Smooth muscle cell (in vitro differentiated cells): ENCODE measurements around the gene PRKG1. TPM values are rescaled to one million over a fixed set of nuclear protein-coding genes. Genes with fewer than 3 reads are reported as not detected.
A peak's percentile ranks its signal among the peaks of the same experiment; 100 is the strongest.

Source experiments
- DNase-seq: peaks from one replicate; lab custom pipeline; 2025; ENCODE audit not compliant: unreplicated experiment; lab: John Stamatoyannopoulos, UW
- H2AFZ ChIP-seq: fragments of 200-600 bp; sonication (generic); 2 replicates; pipeline ENCODE4 v1.6.0; 2016; ENCODE audit warnings: antibody characterized with exemption, low read depth, mild to moderate bottlenecking
- H3F3A ChIP-seq: fragments of 200-600 bp; sonication (generic); 2 replicates; pipeline ENCODE4 v1.6.0; 2017; ENCODE audit warnings: antibody characterized with exemption, low read depth
- H3K27ac ChIP-seq: fragments of 200-600 bp; sonication (generic); 2 replicates; pipeline ENCODE4 v1.5.1; 2016; ENCODE audit warnings: low read depth, mild to moderate bottlenecking
- H3K27me3 ChIP-seq: fragments of 200-600 bp; sonication (generic); 2 replicates; pipeline ENCODE4 v1.6.1; 2016; ENCODE audit warnings: low read depth, mild to moderate bottlenecking
- H3K36me3 ChIP-seq: fragments of 200-600 bp; sonication (generic); 2 replicates; pipeline ENCODE4 v1.5.1; 2016; ENCODE audit warnings: low read depth
- H3K4me1 ChIP-seq: fragments of 200-600 bp; sonication (generic); 2 replicates; pipeline ENCODE4 v1.5.1; 2016; ENCODE audit warnings: low read depth
- H3K4me2 ChIP-seq: fragments of 200-600 bp; sonication (generic); 2 replicates; pipeline ENCODE4 v1.6.0; 2016; ENCODE audit warnings: mild to moderate bottlenecking
- H3K4me3 ChIP-seq: fragments of 200-600 bp; sonication (generic); 2 replicates; pipeline ENCODE4 v1.5.1; 2016; ENCODE audit warnings: mild to moderate bottlenecking
- H3K79me2 ChIP-seq: fragments of 200-600 bp; sonication (generic); 2 replicates; pipeline ENCODE4 v1.6.0; 2016; ENCODE audit warnings: low read depth, mild to moderate bottlenecking
- H3K9ac ChIP-seq: fragments of 200-600 bp; sonication (generic); 2 replicates; pipeline ENCODE4 v1.6.0; 2016; ENCODE audit warnings: low read depth
- H3K9me3 ChIP-seq: fragments of 200-600 bp; sonication (generic); replicated peaks from 2 replicates; pipeline ENCODE4 v1.5.1; 2016; ENCODE audit warnings: low read depth
- H4K20me1 ChIP-seq: fragments of 200-600 bp; sonication (generic); 2 replicates; pipeline ENCODE4 v1.6.0; 2016; ENCODE audit warnings: low read depth
- CTCF ChIP-seq: fragments of 200-600 bp; sonication (generic); IDR thresholded peaks from 2 replicates; pipeline ENCODE4 v1.5.1; 2017; ENCODE audit warnings: borderline replicate concordance, mild to moderate bottlenecking, antibody characterized with exemption; ENCODE audit not compliant: insufficient read depth, poor library complexity, severe bottlenecking
- WGBS: methylation state at CpG from one replicate; pipeline ENCODE4 v1.1.7; 2016; ENCODE audit warnings: low lambda C conversion rate; 5-methylcytosine and 5-hydroxymethylcytosine counted together
- polyA plus RNA-seq: library from polyadenylated mRNA; unstranded; fragments of >200 nt; fragmentation: Nextera tagmentation; extraction: Ambion mirVana; gene quantifications from 2 replicates; pipeline ENCODE4 v1.2.1, GENCODE V29; 2016
- total RNA-seq: library from RNA; depleted of rRNA; stranded (reverse); fragments of >200 nt; gene quantifications from 2 replicates; pipeline ENCODE4 v1.2.3, GENCODE V29; 2014

Gene PRKG1
- total and polyA plus RNA-seq, 2 experiments from 2014 or later, result 7.2 to 13.4 TPM

GRCh38 chr10:51700228-51700817, 626.0 kb downstream of the PRKG1 start:
- no peak for TF ChIP-seq CTCF
- Histone ChIP-seq H3K4me1 (peaks cover 43% of the 10 kb centered on the region), H3K9me3 (no peaks in the 10 kb centered on the region), H2AFZ (peak overlapping the region; percentile 94), H4K20me1 (peaks cover 17% of the 10 kb centered on the region), H3K4me2 (peak overlapping the region; percentile 84), H3K9ac (peak overlapping the region; percentile 99), H3K79me2 (peaks cover 28% of the 10 kb centered on the region), H3K27ac (peak overlapping the region; percentile 98), H3K4me3 (peak overlapping the region; percentile 88), H3K27me3 (no peaks in the 10 kb centered on the region), H3K36me3 (no peaks in the 10 kb centered on the region), H3F3A (peaks cover 5% of the 10 kb centered on the region)
- WGBS, result 42% methylated on average over 12 of the region's 12 CpGs
- no peak for DNase-seq

DNA sequence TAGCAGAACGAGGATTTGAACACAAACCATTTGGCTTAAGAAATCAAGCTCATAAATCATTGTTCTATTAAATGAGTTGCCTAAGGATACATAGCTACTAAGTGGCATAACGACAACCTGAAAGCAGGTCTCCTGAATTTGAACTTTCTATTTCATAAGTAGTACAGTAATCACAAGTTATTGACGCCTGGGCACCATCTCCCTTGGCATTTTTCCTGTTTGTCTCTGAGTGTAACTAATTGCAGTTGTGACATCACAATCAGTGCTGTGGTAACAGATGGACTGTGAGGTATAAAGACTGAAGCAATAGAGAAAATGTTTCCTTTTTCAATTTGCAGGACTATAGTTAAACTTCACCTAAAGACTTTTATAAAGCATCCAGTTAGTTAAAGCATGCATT, 631.5 kb downstream of the PRKG1 start:
- Histone ChIP-seq H3K79me2 (no peaks in the 10 kb centered on the region), H3K27me3 (no peaks in the 10 kb centered on the region), H3K9me3 (no peaks in the 10 kb centered on the region), H3K4me2 (no peak overlapping the region), H3K36me3 (no peaks in the 10 kb centered on the region), H2AFZ (no peak overlapping the region), H3K4me1 (peaks cover 2% of the 10 kb centered on the region), H3K9ac (no peak overlapping the region), H3F3A (no peaks in the 10 kb centered on the region), H3K4me3 (no peak overlapping the region), H3K27ac (no peak overlapping the region), H4K20me1 (no peaks in the 10 kb centered on the region)
- no peak for DNase-seq
- no peak for TF ChIP-seq CTCF
- WGBS, result 84% methylated on average over 3 of the region's 3 CpGs

DNA sequence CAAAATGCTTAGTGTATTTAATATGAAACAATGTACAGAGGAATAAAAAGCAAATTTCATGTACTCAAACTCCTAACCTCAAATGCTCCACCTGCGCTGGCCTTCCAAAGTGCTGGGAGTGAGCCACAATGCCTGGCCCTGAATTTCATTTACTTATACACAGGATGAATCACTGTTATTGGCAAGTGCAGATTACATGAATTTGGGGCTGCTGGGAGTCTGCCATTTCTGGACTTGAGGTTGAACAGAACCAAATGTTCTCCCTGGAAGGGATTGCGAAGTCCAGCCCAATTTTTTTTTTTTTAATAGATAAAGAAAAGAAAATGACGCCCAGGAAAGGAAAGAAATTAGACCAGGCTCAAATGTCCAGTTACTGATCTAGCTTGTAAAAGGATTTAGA, 631.9 kb downstream of the PRKG1 start:
- TF ChIP-seq CTCF, result no peak
- Histone ChIP-seq H3K9ac (no peak overlapping the region), H3K4me1 (no peaks in the 10 kb centered on the region), H3K4me3 (no peak overlapping the region), H3K79me2 (no peaks in the 10 kb centered on the region), H3F3A (no peaks in the 10 kb centered on the region), H3K9me3 (no peaks in the 10 kb centered on the region), H3K27me3 (no peaks in the 10 kb centered on the region), H2AFZ (no peak overlapping the region), H3K4me2 (no peak overlapping the region), H3K27ac (no peak overlapping the region), H3K36me3 (no peaks in the 10 kb centered on the region), H4K20me1 (no peaks in the 10 kb centered on the region)
- no peak for DNase-seq
- 94% methylated on average over 3 of the region's 3 CpGs for WGBS

DNA sequence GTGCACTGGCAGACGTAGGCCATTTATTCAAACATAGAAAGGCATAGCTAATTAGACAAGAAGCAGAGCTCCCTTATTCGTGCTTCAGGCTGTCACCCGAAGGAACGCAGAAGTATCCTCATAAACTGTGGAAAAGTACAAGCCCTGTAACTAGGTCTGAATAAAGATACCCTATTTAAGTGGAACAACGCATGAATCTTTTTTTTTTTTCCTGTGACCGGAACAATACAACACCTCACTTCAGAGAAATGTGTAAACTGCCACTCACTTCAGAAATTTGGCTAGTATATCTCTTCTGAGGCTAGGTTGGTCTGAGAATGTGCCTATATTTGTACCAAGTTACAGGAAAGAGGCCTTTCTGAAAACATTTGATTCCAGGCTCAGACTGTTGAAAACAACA, 633.1 kb downstream of the PRKG1 start:
- H3K79me2 ChIP-seq, result no peaks in the 10 kb centered on the region
- H3F3A ChIP-seq, result no peaks in the 10 kb centered on the region
- no peaks in the 10 kb centered on the region for H3K4me1 ChIP-seq
- H3K4me2 ChIP-seq, result peak overlapping the region; percentile 7
- H3K36me3 ChIP-seq, result no peaks in the 10 kb centered on the region
- H3K9ac ChIP-seq, result no peak overlapping the region
- H3K27ac ChIP-seq, result no peak overlapping the region
- H4K20me1 ChIP-seq, result no peaks in the 10 kb centered on the region
- WGBS, result 43% methylated on average over 6 of the region's 6 CpGs
- no peaks in the 10 kb centered on the region for H3K9me3 ChIP-seq
- TF ChIP-seq CTCF, result no peak
- H3K4me3 ChIP-seq, result no peak overlapping the region
- peak overlapping the region; percentile 16 for H2AFZ ChIP-seq
- no peak for DNase-seq
- no peaks in the 10 kb centered on the region for H3K27me3 ChIP-seq
